HEK293 (cell line): ENCODE measurements around the gene ZC3H18.

Experiments used
- TF ChIP-seq, protein P1 (sequence below): fragments of 450-650 bp; formaldehyde crosslinking; optimal IDR thresholded peaks from 2 replicates; pipeline ENCODE3; 2016; ENCODE audit warnings: missing biosample characterization, mild to moderate bottlenecking, missing genetic modification characterization
- TF ChIP-seq, protein P2 (sequence below): fragments of 450-650 bp; formaldehyde crosslinking; IDR thresholded peaks from 2 replicates; pipeline ENCODE4 v1.5.1; 2016; ENCODE audit warnings: missing biosample characterization, missing genetic modification characterization

DNA sequence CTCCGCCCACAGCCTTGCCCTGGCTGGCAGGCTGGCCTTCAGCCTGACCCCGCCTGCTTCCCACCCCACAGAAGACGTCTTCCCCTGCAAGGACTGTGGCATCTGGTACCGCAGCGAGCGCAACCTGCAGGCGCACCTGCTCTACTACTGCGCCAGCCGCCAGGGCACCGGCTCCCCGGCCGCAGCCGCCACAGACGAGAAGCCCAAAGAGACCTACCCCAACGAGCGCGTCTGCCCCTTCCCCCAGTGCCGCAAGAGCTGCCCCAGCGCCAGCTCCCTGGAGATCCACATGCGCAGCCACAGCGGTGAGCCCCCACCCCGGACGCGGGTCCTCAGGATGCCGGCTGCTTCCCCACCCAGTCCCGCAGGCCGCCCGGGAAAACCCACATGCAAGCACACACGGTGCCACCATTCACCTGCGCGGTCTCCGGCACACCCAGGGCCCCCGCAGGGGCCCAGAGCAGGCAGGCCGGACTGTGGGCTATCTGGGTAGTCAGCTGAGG, 38.2 kb upstream of the ZC3H18 start:
- TF ChIP-seq, protein P1, sequence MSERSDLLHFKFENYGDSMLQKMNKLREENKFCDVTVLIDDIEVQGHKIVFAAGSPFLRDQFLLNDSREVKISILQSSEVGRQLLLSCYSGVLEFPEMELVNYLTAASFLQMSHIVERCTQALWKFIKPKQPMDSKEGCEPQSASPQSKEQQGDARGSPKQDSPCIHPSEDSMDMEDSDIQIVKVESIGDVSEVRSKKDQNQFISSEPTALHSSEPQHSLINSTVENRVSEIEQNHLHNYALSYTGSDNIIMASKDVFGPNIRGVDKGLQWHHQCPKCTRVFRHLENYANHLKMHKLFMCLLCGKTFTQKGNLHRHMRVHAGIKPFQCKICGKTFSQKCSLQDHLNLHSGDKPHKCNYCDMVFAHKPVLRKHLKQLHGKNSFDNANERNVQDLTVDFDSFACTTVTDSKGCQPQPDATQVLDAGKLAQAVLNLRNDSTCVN, result no peak
- TF ChIP-seq, protein P2, sequence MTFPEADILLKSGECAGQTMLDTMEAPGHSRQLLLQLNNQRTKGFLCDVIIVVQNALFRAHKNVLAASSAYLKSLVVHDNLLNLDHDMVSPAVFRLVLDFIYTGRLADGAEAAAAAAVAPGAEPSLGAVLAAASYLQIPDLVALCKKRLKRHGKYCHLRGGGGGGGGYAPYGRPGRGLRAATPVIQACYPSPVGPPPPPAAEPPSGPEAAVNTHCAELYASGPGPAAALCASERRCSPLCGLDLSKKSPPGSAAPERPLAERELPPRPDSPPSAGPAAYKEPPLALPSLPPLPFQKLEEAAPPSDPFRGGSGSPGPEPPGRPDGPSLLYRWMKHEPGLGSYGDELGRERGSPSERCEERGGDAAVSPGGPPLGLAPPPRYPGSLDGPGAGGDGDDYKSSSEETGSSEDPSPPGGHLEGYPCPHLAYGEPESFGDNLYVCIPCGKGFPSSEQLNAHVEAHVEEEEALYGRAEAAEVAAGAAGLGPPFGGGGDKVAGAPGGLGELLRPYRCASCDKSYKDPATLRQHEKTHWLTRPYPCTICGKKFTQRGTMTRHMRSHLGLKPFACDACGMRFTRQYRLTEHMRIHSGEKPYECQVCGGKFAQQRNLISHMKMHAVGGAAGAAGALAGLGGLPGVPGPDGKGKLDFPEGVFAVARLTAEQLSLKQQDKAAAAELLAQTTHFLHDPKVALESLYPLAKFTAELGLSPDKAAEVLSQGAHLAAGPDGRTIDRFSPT (tag by site-specific recombination), result no peak
